GM19099 (cell line): ENCODE measurements around the gene SPRR2D.

Source experiments
- POLR2A ChIP-seq: IDR thresholded peaks from 3 replicates; pipeline ENCODE4 v1.6.1; 2011; ENCODE audit warnings: low read depth; ENCODE audit not compliant: insufficient read length; ENCODE audit errors: extremely low read depth

SPRR2D gene

DNA sequence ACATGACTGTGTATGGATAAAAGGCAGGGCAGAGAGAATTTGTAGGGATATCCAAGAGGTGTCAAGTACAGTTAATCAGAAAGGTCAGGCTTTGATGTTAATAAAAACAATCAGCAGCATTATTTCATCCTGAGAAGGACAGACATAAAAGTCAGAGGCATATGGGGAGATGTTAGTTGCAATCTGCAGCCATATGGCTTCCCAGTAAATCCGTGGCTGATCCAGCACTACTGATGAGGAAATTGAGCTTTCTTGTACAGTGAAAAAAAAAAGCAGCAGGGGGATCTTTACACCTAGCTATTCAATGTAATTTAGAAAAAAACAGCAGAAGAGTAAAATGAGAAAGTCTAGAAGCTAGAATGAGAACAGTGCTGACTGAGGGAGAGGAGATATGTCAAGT, 12.2 kb downstream of the SPRR2D start:
- no peak for TF ChIP-seq POLR2A

DNA sequence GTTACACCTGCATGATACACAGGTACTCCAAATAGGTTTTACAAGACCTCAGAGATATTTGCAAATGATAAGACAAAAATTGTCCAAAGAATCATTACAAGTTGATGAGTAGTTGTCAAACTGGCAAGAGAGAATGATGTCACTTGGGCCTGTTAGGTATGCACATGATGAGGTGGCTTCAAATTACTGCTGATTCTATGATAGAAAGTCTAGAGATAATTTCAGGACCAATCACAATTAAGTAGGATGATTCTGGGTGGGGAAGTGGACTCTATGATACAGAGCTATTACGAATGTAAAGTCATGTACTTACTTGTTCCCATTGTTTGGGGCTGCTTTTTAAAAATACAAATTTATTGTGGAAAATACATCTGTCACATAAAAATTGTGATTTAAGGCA, 15.1 kb downstream of the SPRR2D start:
- TF ChIP-seq POLR2A = no peak

DNA sequence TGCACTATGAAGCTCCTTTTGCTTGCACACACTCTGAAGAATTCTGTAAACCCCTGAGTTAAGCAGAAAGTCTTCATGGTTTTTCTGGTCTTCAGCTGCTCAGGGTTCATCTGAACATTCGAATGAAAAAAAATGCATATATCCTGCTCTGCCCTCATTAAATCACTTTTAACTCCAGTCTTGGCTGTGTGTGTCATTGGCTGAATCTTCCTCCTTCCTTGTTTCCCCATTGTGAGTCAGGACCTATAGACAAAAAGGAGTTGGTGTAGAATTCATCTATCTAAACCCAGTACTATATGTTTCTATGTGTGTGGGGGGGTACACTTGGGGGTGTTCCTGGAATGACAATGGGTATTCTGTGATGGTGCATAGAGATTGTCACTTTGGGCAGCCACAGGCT, 16.5 kb downstream of the SPRR2D start:
- no peak for TF ChIP-seq POLR2A

DNA sequence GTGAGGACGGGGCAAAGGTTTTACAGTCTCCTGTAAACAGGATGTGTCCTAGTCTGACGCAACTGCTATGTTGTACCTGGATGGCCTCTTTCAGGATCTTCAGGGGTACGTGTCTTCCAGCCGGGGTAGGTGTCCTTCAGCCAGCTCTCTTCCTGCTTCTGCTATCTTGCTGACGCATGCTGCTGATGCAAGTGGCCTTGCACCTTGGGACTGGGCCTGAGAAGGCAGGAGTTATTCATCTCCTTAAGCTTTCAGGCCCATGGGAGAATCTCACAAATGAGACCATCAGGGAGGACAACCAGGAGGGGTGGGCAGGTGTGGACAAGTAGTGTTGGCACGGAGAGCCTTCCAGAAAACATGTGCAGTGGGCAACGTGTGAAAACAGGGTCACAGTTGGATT, 17.8 kb downstream of the SPRR2D start:
- TF ChIP-seq POLR2A = no peak

DNA sequence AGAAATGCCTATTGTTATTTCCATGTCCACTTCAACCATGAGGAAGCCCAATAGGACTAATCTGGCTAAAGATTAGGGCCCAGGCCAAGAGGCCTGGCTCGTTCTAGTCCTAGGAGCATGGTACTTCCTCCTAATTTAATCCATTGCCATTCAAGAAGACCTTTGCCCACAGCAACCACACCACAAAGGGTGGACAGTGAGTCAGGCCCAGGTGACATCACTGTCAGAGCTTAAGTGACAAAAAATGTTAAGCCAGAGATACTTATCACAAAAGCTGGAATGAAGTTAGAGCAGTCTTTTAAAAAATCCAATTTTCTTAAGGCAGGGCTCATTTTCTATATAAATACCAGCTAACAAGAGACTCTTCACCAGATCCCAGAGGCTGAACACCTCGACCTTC, 39.5 kb downstream of the SPRR2D start, which contains the start of gene SPRR3:
Gene SPRR3, plus strand, starts transcription at position 368 of the 400 bp plus-strand sequence. CDS start 1,272 bp downstream, outside the sequence.
- TF ChIP-seq POLR2A = no peak

DNA sequence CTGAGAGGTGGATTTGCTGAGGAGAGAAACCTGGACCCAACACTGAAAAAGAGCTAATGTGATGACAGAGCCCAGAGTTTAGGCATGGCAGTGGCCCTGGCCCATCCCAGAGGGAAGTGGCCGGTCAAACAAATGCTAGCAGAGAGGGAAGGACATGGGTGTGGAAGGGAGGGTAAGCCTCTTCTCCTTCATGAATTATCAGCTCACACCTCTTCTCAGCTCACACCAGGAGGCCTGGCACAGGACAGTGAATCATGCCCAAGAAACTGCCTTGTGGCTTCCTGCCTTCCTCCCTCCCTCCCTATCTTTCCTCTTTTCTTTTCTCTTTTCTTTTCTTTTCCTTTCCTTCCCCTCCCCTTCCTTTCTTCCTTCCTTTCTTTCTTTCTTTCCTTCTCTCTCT, 40.6 kb downstream of the SPRR2D start:
- no peak for TF ChIP-seq POLR2A

DNA sequence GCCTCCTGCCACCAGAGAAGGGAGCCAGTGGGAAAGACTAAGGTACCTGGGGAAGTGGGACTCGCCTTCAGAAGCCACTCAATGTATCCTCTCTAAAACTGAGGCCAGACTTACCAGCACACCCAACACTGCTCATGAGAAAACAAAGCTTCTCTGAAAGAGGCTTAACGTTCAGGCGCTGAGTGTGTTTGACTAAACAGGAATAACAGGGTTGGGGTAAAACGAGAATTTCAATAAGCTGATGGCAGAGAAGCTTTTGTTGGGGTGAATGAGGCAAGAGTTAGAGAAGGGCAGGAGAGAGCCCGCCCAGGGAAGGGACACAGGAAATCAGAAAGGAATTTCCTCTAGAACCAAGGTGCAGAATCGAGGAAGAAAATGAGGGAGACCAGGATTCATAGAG, 41.1 kb downstream of the SPRR2D start:
- no peak for TF ChIP-seq POLR2A

DNA sequence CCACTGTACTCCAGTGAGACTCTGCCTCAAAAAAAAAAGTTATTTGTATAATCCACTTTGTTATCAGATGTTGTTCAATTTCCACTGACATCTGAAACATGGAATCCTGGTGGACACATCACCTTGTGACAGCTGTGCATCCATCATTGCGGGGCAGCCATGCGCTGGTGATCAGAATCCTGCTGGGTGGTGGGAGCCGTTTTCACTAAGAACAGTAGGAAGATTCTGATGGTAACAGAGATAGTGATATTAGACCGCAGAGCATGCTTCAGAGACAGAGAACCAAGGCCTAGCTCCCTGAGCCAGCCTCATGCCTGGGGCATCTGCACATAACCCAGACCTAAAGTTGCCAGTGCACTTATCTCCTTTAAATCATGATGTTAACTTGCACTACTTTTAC, 42.4 kb downstream of the SPRR2D start:
- no peak for TF ChIP-seq POLR2A

DNA sequence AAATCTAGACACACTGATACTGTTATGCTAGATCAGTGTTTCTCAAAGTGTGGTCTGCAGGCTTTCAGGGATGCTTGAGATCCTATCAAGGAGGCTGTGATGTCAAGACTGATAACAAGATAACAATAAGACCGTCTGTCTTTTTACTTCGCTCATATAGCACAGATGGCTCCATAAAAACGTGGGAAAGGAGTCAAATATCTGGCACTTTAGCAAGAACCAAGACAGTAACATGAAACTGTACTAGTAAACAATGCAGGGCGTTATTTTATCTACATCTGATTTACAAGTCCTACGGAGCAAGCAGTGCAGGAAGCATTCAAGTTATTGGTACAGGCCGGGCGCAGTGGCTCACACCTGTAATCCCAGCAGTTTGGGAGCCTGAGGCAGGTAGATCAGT, 43.0 kb downstream of the SPRR2D start:
- no peak for TF ChIP-seq POLR2A

DNA sequence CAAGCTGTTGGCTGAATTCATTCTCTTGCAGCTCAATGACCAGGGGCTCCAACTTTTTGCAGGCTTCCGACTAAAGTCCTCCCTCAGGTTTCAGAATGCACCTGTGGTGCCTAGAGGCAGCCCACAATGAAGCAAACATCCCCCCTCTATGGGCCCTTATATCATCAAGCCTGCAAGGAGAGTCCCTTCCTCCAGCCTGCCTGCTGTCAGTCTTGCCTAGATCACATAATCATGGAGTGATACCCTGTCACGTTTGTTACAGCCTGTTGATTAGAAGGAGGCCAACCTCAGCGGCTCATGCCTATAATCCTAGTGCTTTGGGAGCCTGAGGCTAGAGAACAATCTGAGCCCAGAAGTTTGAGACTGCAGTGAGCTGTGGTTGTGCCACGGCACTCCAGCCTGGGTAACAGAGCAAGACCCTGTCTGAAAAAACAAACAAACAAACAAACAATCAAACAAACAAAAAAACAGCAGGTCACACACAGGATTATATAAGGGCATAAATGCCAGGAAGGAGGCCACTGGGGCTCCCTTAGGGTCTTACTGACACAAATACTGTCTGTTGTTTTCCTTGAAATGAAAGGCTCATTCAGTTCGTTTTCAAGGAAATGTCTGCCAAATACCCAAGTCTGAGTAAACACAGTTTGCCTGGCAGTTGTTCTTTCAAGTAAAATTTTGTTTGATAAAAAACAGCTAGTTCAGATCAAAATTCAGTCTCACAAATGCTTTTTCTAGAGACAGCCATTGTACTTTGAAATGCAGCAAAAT, 44.1 kb downstream of the SPRR2D start:
- TF ChIP-seq POLR2A = no peak

DNA sequence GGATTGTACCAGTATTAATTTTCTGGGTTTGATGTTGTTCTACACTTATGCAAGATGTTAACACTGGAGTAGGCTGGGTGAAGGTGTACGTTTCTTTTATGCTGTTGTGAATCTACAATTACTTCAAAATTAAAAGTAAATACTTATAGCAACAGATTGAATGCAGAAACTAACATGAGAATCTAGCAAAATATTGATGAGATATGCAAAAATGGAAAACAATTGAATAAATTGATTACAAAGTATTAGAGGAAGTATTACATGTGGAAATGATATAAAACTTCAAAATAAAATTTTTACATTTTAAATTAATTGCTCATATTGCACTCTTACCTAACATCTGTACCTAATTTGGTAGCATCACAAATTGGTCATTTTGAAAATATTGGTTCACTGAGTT, 45.1 kb downstream of the SPRR2D start:
- TF ChIP-seq POLR2A = no peak

DNA sequence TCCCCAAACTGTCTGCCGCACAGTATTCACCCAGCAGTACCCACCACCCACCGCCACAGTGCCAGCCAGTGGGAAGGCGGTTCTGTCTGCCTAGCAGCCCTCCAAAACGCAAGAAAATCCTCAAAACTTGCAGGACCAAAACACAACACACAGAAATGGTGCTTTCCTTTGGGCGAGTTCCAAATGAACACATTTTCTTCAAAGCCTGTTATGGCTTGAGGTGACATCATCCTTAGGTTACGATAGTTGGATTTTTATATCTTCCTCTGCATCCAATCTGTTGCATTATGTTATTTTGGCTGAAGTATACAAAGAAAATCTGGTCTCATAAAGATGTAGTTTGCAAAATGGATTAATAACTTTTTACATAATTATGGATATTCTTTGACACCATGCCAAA, 47.7 kb downstream of the SPRR2D start:
- TF ChIP-seq POLR2A = no peak
